Hepatocyte (in vitro differentiated cells): ENCODE data around the gene ATP8A2.

Experiments used
- EZH2 ChIP-seq: fragments of 200-600 bp; sonication (generic); IDR thresholded peaks from 2 replicates; pipeline ENCODE4 v1.6.1; 2016; ENCODE audit warnings: antibody characterized with exemption, mild to moderate bottlenecking, borderline replicate concordance
- EZH2phosphoT487 ChIP-seq: fragments of 200-600 bp; sonication (generic); IDR thresholded peaks from one replicate; pipeline ENCODE4 v1.6.1; 2018; ENCODE audit warnings: antibody characterized with exemption, mild to moderate bottlenecking, low read depth, moderate library complexity; ENCODE audit not compliant: unreplicated experiment, severe bottlenecking
- TF ChIP-seq, protein P1 (sequence below): fragments of 200-600 bp; sonication (generic); IDR thresholded peaks from 2 replicates; pipeline ENCODE4 v1.5.1; 2016; ENCODE audit warnings: antibody characterized with exemption, mild to moderate bottlenecking; ENCODE audit not compliant: poor library complexity

DNA sequence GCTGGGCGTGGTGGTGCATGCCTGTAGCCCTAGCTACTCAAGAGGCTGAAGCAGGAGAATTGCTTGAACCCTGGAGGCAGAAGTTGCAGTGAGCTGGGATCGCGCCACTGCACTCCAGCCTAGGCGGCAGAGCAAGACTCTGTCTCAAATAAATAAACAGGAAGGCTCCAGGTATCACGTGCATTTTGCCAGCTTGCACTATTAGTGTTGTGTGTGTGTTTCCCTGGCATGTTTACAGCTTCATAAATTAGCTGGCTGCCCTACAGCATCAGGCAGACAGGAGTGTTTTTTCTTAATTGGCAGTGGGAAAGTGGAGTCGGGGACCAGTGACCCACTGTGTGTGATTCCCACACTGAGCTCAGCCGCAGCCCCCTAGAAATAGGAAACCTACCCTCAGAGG, 647.5 kb downstream of the ATP8A2 start:
- TF ChIP-seq EZH2 (no peak), EZH2phosphoT487 (no peak)
- TF ChIP-seq, protein P1, sequence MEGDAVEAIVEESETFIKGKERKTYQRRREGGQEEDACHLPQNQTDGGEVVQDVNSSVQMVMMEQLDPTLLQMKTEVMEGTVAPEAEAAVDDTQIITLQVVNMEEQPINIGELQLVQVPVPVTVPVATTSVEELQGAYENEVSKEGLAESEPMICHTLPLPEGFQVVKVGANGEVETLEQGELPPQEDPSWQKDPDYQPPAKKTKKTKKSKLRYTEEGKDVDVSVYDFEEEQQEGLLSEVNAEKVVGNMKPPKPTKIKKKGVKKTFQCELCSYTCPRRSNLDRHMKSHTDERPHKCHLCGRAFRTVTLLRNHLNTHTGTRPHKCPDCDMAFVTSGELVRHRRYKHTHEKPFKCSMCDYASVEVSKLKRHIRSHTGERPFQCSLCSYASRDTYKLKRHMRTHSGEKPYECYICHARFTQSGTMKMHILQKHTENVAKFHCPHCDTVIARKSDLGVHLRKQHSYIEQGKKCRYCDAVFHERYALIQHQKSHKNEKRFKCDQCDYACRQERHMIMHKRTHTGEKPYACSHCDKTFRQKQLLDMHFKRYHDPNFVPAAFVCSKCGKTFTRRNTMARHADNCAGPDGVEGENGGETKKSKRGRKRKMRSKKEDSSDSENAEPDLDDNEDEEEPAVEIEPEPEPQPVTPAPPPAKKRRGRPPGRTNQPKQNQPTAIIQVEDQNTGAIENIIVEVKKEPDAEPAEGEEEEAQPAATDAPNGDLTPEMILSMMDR, result no peak
